Iris pigment epithelial cell (primary cell): Measurements from ENCODE around the gene AFF3.

Experiments used
- DNase-seq: peaks from one replicate; pipeline ENCODE4 v3.0.0-alpha.2; 2011; ENCODE audit warnings: low read depth

AFF3 gene

DNA sequence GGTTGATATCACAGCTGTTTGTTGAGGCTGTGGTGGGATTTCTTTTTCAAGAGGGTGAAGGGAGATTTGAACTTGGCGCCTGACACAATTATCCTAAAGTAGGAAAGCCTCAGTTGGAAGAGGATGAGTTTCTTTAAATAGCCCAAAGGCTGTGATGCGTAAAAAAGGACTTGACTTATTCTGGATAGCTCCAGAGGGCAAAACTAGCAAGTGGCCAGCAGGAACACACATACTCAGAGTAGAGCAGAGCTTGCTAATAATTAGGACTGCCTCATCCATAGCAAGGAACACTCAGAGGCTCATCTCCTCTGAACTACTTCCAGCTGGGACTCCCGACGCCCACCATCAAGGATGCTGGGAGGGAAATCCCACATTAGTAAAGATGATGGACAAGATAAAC is 74.0 kb downstream of the AFF3 start:
- no peak for DNase-seq

DNA sequence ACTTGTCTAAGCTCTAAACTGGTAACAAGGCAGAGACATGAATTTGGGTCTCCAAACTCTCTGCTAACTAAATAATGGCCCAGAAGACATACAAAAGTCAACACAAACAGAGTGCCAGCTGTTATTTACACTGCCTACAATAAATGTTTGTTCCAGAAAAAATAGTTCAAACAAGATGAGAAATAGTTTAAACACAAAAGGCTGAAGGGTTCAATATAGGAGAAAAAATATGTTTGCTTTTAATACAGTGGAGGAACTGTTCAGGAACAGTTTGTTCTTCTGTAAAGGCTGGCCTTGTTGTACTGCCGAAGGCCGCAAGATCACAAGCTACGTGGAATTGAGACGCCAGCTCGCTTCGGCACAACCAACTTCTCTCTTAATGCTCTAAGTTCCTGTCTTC is 74.6 kb downstream of the AFF3 start:
- DNase-seq = no peak

DNA sequence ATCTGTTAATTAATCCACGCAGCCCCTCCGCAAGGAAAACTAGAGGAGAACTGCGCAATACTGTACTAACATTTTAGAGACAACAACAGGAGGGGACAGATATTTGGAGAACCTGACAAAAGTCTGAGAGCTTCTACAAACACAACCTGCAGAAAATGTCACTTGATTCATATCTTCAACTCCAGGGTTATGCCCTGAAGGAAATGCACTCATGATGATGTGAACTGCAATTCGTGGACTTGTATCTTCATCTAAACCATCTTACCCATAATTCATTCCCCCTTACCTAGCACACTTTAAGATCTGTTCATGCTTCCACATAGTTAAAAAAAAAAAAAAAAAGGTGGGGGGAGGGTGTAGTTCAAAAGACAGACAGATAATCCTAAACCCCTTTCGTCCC is 75.5 kb downstream of the AFF3 start:
- no peak for DNase-seq

DNA sequence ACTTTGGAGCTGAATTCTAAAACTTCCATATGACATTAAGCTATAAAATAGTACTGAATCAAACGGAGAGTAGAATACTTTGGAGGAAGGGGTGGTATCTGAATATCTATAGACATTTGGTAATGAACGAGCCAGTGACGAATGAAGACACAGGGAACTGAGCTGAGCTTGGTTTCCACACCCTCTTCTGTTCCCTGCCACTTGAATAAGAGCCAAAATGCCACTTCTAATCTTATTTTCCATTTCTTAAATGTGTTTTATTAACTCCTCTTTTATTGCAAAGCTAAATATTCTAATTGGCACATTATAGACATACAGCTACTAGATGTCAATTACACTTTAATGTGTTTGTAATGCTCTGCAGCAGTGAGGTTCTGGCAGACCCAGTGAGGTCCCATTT is 76.1 kb downstream of the AFF3 start:
- no peak for DNase-seq

DNA sequence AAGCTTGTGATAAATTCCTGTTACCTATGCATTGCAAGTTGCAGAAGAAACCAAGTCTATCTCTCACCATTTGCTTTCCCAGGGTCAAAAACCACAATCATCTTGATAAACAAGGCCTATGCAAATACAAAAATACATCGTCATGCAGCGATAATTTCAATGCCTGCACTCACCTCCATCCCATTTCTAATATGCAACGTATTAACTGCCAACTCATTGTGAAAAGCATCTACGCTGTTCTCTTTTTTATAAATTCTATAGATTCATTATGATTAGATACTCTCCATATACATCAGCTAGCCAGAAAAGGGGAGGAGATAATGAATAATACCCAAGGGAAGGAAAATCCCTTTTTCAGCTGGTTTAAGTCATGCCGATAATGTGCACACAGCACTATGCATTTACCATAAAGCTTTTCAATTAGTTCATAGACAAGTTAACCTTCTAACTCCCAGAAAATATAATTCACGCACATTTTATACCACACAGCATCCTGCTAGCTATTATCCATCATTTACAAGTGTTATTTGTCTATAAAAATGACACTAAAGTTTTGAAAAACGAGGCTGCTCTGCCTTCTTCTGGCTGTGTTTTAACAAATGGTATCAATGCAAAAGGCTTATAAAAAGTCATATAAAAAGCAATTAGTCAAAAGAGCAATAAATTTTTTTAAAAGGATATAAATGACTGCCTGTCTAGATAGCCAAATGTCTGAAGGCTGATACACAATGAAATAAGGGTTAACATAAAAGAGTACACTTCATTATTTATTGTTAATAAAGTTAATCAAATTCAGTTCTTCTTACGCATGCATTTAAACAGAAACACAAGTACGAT is 77.6 kb downstream of the AFF3 start:
- no peak for DNase-seq

DNA sequence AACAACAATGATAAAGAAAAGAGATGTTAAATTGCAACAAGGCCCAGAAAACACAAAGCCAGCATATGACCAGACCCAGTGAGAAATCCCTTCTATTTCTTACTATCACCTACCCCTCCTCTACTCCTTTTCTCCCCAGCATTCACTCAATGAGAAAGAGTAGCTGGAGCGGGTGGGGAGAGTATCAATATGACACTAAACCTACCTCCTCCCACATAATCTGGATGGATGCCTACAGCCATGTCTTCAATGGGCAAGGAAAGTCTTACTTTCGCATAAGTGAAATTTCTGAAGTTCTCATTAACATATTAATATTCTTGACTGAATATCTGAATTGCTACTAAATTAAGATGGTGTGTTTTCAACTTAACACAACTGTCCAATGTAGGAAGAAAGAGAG is 78.2 kb downstream of the AFF3 start:
- no peak for DNase-seq

DNA sequence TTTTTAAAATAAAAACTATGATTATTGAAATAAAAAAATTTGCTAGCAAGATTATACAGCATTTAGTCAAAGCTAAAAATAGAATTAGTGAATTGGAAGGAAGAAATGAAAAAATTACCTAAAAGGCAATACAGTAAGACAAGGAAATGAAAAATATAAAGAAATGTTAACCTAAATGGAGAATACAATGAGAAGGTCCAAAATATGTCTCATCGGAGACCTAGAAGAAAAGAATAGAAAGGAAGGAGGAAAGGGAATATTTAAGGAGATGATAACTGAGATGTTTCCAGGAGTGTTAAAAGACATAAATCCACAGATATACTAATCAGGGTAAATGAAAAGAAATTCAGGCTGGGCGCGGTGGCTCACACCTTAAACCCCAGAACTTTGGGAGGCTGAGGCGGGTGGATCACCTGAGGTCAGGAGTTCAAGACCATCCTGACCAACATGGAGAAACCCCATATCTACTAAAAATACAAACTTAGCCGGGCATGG is 78.9 kb downstream of the AFF3 start:
- no peak for DNase-seq

DNA sequence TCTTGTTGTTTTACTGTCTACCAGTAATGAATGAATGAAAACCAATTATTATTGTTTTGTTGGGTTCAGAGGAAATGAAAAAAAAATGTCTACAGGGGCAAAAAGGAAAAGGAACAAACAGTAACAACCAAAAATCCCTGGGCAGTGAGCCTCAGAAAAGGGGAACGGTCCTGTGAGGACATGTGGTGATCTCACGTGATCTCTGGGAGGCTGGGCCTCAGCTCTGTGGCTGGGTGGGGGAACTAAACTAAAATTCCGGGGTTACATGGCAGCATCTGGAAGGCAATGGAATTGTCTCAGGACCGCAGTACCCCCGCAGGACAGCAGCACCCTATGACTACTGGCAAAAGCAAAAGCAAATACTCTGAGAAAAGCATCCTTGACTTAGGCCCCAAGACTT is 80.1 kb downstream of the AFF3 start:
- DNase-seq = no peak

DNA sequence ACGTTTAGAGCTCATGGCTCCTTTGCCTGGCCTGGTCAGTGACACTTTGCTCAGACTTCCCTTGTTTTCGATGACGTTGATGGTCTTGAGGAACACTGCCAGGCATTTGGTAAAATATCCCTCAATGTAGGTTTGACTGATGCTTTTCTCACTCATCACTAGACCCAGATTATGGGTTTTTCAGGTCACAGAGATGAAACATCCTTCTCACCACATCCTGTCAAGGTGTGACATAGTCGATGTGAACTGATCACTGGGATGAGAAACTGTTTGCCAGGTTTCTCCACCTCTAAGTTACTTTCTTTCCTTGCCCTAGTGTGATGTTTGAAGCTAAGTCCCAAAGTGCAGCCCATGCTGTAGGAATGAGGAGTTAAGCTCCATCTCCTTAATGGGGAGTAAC is 81.5 kb downstream of the AFF3 start:
- DNase-seq = no peak

DNA sequence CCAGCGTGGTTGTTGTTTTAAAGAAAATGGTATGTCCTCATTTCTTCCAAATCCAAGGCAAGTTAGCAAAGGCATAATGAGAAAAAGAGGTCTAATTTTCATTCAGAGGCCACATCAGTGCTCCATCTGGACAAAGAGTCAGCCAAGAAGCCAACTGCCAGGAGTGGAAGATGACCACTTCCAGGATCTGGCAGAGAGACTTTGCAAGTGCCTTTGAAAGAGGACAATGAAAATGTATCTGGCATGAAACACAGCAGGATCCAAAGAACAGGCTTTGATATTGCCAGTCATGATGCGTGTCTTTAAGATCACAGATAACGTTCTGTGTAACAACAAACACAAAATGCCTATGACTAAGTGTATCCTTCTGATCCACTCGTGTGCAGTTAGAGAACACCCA is 82.8 kb downstream of the AFF3 start:
- no peak for DNase-seq

DNA sequence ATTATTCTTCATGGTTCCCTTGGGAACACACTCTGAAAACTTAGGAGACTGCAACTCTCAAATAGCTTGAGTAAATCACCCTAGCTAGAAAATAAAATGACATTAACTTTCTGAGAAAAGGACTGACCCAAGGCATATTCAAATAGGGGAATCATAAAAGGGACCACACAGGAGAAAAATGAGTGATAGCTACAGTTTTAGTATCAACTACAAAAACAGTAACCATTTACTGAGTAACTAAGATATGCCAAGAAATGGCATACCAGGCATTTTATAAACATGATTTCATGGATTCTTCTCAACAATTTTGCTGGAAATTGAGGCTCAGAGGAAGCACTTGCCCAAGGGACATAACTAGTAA is 84.5 kb downstream of the AFF3 start:
- DNase-seq = peak; percentile 28

DNA sequence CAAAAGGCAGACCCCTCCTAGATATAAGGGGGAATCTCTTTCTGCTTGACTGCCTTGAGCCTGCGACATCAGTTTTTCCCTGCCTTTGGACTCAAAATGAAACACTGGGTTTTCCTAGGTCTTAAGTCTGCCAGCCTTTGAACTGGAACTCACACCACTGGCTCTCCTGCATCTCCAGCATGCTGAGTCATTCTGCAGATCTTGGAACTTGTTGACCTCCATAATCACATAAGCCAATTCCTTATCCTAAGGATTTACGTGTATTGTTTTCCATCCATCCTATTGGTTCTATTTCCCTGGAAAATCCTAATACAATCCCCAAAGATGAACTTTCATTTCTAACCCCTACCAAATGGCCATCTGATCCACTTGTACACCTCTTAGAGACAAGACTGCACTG is 88.0 kb downstream of the AFF3 start:
- no peak for DNase-seq

DNA sequence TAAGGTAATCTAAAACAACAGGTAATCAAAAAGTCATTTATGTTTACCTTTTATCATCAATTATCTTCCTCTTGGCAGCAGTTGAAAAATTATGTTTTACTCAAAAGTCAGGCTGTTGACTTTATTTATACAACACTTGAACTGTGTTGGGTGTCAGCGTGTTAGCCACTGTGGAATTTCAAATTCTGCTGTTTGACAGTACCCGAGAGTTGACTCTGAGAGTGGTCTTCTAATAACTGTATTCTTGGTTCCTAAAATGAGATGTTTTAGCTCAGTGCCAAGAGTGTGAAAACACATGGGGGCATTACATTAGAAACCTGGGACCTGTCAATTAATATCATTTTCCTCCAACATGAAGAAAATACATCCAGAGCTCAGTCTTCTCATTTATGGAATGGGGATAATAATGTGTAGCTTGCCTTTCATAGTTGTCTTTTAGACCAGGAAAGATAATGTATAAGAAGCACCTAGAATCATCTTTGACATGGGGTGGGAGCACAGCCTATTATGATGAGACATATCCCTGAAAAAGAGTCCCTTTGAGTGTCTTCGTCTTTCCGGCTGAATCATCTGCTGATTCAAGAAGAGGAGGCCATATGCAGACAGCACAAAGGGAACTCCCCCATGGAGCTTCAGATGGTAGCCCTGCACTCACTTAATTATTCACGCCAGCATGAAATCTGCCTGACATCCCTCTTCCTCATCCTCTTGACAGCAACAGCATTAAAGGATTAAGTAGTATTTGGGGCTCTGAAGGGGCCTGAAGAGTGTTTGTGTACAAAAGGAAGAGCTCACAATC is 89.1 kb downstream of the AFF3 start:
- DNase-seq = no peak

DNA sequence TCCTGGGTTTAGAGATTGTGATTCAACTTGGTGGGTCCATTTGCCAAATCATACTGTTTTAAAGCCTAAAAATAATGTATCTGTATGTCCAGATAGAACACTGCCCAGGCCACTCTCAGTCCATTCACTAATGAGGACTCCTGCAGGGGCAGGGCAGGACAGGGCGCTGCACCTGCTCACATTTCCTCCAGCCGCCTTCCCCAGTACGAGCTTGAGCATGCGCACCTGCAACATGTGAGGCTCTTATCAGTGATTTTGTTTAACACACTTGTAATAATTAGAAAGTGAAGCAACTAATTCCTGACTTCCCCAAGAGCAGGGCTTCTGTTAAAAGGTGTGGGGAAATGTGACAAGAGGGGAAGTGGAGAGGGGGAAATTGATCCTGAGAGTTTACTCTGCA is 89.7 kb downstream of the AFF3 start:
- DNase-seq = no peak

DNA sequence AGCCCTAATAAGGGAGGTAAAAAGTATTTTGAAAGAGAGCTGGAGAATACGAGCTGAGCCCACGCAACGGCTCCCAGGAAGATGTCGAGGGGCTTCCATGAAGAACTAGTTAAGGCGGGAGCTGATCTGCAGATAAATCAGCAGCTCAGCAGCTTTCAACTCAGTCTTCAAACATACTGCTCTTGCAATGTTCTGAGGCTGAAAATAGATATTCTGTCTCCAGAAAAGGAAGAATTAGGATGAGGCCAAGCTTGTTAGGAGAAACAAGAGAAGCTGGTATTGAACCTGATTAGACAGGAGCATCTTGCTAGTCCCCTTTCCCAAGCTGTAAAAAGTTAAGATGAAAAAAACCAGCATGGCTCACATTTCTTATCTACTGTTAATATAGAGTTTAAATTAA is 91.1 kb downstream of the AFF3 start:
- no peak for DNase-seq

DNA sequence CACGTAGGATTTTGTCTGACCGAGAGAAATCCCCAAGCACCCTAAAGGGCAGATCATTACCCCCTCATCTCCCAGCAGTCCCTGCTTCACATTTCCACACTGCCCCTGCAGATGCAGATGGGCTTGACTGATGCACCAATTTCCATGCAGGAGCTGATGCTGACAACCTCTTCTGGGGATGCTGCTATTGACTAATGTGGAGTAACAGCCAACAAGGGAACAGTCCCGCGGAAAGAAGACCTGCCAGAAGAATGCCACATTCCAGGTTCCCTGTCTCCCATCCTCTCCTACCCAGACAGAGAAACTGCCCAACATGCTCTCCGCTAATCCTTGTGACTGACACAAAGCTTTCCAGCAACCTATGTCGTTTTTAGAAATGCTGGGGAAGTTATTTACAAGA is 91.7 kb downstream of the AFF3 start:
- no peak for DNase-seq

DNA sequence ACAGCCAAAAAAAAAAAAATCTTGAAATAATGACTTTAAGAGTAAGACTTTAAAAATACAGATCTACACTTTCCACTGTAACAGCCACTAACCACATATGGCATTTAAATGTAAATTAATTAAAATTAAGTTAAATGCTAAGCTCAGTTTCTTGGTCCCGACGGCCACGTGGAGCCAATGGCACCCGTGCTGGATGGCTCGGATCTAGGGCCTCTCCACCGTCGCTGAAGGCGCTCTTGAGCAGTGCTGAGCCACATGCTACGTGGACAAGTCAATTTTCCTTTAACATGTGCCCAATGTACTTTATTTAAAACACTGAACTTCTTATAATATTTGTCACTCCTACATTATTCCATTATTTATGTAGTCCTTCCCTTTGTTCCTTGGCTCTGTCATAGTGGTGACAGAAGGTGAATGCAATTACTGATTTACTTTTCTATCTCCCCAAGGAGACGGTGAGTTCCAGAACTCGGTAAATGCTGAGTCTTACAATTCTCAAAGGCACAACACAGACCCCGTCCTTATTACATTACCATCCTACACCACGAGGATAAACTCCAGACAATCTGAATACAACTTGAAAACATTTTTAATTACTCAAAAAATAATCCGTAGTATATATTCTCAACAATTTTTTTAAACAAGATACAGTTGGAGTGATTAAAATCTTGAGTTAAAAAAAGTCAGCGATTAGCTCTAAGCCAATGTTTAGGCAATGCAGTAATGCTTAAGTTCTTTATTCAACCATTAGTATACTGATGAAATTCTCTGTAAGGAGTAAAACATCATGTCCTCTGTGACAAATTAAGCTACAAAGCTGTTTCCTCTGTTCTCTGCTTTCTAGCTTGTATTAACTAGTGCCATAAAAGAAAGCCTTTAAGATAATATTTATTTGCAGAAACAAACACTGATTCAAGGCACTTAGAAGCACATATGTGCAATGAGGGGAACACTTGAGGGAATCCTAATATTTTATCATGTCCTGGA is 95.1 kb downstream of the AFF3 start:
- no peak for DNase-seq

DNA sequence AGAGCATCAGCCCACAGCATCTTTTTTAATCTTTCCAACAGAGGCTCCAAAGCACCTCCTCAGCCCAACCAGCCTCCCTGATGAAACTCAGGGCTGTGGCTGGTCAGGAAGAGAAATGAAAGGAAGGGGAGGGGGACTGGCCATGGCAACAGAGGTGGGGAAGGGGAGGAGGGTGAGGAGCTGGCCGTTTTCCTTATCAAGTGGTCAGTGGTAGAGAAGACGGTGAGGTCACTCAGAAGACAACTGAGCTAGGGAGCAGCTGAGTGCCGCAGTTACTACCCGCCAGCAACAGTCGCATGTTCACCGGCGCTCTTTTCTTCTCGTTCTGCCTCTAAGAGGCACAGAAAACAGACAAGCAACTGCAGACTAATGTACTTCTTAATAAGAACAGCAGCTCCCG is 97.4 kb downstream of the AFF3 start:
- DNase-seq = no peak

DNA sequence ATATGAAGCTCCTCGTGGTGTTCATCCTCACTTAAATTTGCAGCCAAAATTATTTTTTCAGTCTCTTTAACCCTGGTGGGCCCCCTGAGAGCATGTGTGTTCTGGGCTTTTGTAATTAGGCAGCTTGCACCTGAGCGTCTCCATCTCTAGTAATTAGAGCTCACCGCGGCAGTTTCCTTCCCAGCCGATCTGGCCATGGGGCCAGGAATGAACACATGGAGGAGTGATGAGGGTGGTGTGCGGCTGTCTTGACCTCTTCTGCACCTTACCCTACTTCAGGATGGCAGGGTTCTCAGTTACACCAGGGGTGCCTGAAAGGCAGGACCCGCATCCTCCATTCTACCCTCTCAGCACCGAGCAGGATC is 98.5 kb downstream of the AFF3 start:
- DNase-seq = no peak

DNA sequence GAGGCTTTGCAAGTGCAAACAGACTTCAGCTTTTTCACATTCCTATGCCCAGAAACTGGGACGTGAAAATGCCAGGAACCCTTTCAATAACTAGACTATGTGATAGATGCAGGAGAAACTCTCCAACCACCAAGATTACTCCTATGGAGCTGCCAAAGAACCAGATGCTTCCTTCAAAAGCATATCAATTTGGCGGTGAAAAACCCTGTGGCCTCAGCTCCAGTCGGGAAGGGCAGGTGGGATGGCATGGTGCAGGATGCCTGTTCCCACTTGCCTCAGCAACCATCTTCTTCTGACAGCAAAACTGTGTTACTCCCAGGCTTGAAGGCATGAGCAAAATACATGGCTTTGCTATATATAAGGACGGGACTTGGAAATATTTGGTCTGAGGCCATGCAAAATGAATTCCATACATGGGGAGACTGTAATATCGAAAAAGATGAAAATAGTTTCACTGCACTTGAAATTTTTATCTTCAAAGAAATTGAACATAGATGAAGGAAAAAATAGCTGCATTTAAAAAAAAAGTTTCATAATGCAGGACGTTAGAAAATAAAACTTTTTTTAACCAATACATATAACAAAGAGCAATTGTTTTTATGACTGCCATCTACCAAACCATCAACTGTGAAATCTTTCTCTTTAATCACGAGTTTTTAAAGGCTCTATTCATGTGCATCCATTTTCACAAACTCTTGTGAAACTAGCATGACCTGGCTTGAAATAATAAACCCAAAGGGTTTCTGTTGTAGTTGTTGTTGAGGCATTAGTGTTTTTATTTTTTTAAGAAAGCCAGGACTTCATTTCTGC is 99.1 kb downstream of the AFF3 start:
- no peak for DNase-seq

DNA sequence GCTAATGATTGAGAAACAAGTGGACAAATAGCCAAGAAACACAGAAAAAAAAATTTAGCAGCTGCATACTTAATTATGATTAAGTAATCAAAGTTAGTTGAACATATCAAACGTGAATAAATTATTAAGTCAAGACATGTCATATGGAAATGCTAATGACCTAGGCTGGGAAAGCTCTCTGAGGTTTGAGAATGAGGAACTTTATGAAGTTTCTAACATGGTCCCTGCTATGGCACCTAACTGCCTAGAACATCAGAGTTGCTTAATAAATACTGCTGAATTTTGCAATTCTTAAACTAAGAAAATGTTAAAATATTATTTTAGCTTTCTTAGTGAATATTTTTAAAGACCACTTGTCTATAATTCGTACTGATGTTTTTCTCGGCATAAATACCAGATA is 99.8 kb downstream of the AFF3 start:
- DNase-seq = no peak

DNA sequence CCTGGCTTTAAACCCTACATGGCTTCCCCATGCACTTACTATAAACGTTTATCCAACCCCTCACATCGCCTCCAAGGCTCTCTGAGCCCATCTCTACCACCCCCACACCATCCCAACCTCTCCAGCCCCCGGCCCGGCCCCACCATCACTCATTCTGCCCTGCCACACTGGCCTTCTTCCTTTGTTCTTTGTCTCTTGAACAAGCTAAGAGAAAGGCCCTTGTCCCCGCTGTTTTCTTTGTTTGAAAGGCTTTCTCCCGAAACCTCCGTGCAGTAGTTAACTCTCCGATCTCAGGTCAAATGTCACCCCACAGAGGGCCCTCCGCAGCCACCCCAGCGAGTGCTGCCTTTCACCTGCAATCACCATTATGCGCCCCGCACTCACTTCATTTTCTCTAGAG is 100.4 kb downstream of the AFF3 start:
- DNase-seq = no peak
